Vagina (tissue), 2 donors: Measurements from ENCODE around the gene ARID1A.

Experiments
- POLR2A ChIP-seq, 2 donors: fragments of 450-650 bp; IDR thresholded peaks; one replicate each; pipeline ENCODE4 v1.6.1; 2017; ENCODE audit warnings: antibody characterized with exemption in 2 of 2, mild to moderate bottlenecking in 2 of 2, moderate library complexity in 2 of 2
- POLR2AphosphoS5 ChIP-seq, 2 donors: sonication (generic); formaldehyde crosslinking; IDR thresholded peaks; one replicate each; pipeline ENCODE4 v1.9.0; 2017; ENCODE audit warnings: antibody characterized with exemption in 2 of 2, mild to moderate bottlenecking in 2 of 2, low read depth in 1 of 2; ENCODE audit not compliant: insufficient read depth in 1 of 2
- TF ChIP-seq, protein P1 (sequence below), 3 experiments: fragments of 450-650 bp in 2 of 3; fragments of 200-600 bp in 1 of 3; sonication (generic) in 1 of 3; IDR thresholded peaks; one replicate each; pipeline ENCODE4 v1.5.1; 2017 to 2019; ENCODE audit warnings: antibody characterized with exemption in 3 of 3, mild to moderate bottlenecking in 2 of 3, moderate library complexity in 2 of 3

DNA sequence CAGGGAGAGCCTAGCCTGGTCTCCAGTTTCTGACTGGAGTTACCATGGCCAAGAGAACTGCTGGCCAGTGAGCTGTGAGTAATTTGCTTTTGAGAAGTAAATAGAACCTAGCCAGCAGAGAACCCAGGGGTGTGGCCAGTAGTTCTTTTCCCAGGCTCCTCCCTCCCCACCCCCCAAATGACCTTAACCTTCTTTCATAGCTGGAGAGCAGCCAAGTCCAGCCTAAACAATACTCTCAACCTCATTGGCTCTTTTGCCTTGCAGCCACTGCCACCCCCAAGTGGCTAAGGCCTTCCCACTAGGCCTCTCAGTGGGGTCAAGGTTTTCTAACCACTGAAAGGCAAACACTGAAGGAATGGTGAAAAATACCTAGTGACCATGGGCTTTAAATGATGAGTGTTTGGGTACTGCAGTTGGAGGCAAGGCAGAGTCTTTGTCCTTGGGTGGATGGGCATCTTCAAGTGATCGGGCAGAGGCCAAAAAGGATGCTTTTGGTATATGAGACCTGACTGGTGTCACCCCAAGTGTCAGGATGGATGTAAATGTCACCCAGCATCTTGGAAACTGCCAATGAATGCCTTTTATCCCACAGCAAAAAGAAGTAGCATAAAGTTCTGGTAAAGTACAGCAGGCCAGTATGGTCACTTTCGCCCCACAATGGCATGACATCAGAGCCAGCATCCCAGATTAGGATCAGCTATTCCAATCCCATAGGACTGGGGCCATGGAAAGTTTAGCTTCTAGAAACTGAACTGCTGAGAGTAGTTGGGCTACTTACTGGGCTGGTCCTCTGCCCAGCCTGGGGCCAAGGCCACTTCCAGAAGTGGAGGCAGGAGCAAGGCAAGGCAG, 88.4 kb downstream of the ARID1A start:
- TF ChIP-seq, protein P1, sequence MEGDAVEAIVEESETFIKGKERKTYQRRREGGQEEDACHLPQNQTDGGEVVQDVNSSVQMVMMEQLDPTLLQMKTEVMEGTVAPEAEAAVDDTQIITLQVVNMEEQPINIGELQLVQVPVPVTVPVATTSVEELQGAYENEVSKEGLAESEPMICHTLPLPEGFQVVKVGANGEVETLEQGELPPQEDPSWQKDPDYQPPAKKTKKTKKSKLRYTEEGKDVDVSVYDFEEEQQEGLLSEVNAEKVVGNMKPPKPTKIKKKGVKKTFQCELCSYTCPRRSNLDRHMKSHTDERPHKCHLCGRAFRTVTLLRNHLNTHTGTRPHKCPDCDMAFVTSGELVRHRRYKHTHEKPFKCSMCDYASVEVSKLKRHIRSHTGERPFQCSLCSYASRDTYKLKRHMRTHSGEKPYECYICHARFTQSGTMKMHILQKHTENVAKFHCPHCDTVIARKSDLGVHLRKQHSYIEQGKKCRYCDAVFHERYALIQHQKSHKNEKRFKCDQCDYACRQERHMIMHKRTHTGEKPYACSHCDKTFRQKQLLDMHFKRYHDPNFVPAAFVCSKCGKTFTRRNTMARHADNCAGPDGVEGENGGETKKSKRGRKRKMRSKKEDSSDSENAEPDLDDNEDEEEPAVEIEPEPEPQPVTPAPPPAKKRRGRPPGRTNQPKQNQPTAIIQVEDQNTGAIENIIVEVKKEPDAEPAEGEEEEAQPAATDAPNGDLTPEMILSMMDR (IDR thresholded peaks at IDR 0.05) = no peak
- TF ChIP-seq POLR2A (IDR thresholded peaks at IDR 0.05) (no peak), POLR2AphosphoS5 (IDR thresholded peaks at IDR 0.05; ENCODE audit: insufficient read depth in 1 of 2, low read depth in 1 of 2) (no peak)
